ENCODE data around the gene CYB5R3. TPM values are rescaled to one million over a fixed set of nuclear protein-coding genes. Genes with fewer than 3 reads are reported as not detected.

Gene CYB5R3
- total RNA-seq, 1 experiment from 2014 or later: 106 TPM

DNA sequence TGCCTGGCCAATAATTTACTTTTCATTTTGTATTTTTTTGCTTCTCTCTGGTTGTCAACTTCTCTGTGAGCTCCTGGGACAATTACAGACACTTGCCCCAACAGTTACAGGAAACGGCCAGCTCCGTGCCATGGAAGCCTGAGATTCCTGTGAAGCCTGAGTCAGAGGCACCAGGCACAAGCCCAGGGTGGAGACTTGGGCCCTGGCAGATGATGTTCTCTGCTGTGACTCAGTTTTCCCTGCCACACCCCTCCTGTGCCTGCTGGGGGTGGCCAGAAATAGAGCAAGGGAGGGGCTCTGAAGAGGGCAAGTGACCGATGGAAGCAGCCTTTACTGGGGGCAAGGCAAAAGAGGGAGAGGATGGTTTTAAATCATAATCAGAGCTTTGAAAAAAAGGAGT is 13.7 kb downstream of the CYB5R3 start:
- peak overlapping the region; percentile 48 for H3K4me2 ChIP-seq
- H3K4me1 ChIP-seq (replicated peaks; ENCODE audit: insufficient read depth): peaks cover 19% of the 10 kb centered on the region
- no peak overlapping the region for H2AFZ ChIP-seq
- H3K9me2 ChIP-seq (ENCODE audit: insufficient read depth): no peaks in the 10 kb centered on the region
- H4K20me1 ChIP-seq (ENCODE audit: insufficient read depth): peaks cover 16% of the 10 kb centered on the region; the same call in 1 of the 2 replicates
- no peaks in the 10 kb centered on the region for H3K27me3 ChIP-seq (ENCODE audit: insufficient read depth, low read depth)
- H3K9me3 ChIP-seq (ENCODE audit: insufficient read depth, low read depth): no peaks in the 10 kb centered on the region
- H3K27ac ChIP-seq: peak overlapping the region; percentile 90
- intact Hi-C loops (cut with micrococcal nuclease; ENCODE audit: unreplicated experiment): loop anchor here (2.0 kb wide), 1 partner anchor 21 kb away; the partner anchor contains the start of gene POLDIP3
- no peak overlapping the region for H3K4me3 ChIP-seq
- no peaks in the 10 kb centered on the region for H3K79me2 ChIP-seq (ENCODE audit: low read depth)
- peaks cover 30% of the 10 kb centered on the region; the same call in 1 of the 2 replicates for H3F3A ChIP-seq (ENCODE audit: insufficient read depth, low read depth)
- CTCF ChIA-PET: interaction anchor here (0.6 kb wide), 1 partner anchor 97 kb away, joined by 3 read pairs; no protein-coding TSS in a partner anchor
- peak; percentile 82 to 85 for DNase-seq
- POLR2A ChIA-PET (ENCODE audit: unreplicated experiment): interaction anchor here (0.6 to 1.0 kb wide), 4 partner anchors 18 to 91 kb away, joined by 5 to 9 read pairs (median 6); partner anchors contain the start of gene POLDIP3
- BruUV-seq (replicated peaks): TSS peak; percentile 95
- TF ChIP-seq EZH2 (IDR thresholded peaks at IDR 0.05; ENCODE audit: low read depth): no peak
- TF ChIP-seq CTCF (conservative IDR thresholded peaks at IDR 0.05): no peak
- H3K36me3 ChIP-seq (ENCODE audit: low read depth): 0 out of 2 replicates have a peak, but pooled peaks cover 4% of the 10 kb centered on the region

- H4K20me1 ChIP-seq (ENCODE audit: insufficient read depth): peaks cover 16% of the 10 kb centered on the region; the same call in 1 of the 2 replicates
- CTCF ChIA-PET: interaction anchor here (0.7 kb wide), 1 partner anchor 1465 kb away, joined by 13 read pairs; no protein-coding TSS in a partner anchor
- no peak overlapping the region for H3K27ac ChIP-seq
- no peaks in the 10 kb centered on the region for H3K27me3 ChIP-seq (ENCODE audit: insufficient read depth, low read depth)
- peaks cover 30% of the 10 kb centered on the region; the same call in 1 of the 2 replicates for H3F3A ChIP-seq (ENCODE audit: insufficient read depth, low read depth)
- H3K9me2 ChIP-seq (ENCODE audit: insufficient read depth): no peaks in the 10 kb centered on the region
- no peak overlapping the region for H3K4me2 ChIP-seq
- no peaks in the 10 kb centered on the region for H3K79me2 ChIP-seq (ENCODE audit: low read depth)
- no peak for TF ChIP-seq EZH2 (IDR thresholded peaks at IDR 0.05; ENCODE audit: low read depth)
- TF ChIP-seq CTCF (conservative IDR thresholded peaks at IDR 0.05): no peak
- H3K9me3 ChIP-seq (ENCODE audit: insufficient read depth, low read depth): no peaks in the 10 kb centered on the region
- 0 out of 2 replicates have a peak, but pooled peaks cover 4% of the 10 kb centered on the region for H3K36me3 ChIP-seq (ENCODE audit: low read depth)
- POLR2A ChIA-PET (ENCODE audit: unreplicated experiment): no interaction called here
- H3K4me3 ChIP-seq: no peak overlapping the region
- intact Hi-C loops (cut with micrococcal nuclease; ENCODE audit: unreplicated experiment): no loop called here
- no peak overlapping the region for H2AFZ ChIP-seq
- no peak for DNase-seq
- peaks cover 19% of the 10 kb centered on the region for H3K4me1 ChIP-seq (replicated peaks; ENCODE audit: insufficient read depth)
- BruUV-seq (replicated peaks): no TSS peak
Observed at GRCh38 chr22:42633013-42633412, 16.2 kb downstream of the CYB5R3 start.

DNA sequence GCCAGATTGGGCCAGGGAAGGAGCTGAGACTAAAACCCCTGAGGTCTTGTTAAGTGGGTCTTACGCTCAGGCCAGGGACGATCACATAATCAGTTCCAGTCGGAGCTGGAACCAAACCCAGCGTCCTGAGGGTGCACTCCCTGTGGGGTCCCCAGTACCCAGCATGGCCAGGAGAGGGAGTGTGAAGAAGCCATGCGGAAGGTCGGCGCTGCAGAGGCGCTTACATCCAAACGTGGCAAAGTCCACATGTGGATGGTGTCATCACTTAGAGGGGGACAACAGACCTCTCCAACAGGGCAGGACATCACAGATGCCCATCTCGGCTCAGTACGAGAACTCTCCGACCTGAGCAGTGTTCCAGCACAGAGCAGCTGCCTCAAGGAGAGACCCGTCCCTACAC is 17.1 kb downstream of the CYB5R3 start:
- TF ChIP-seq CTCF (conservative IDR thresholded peaks at IDR 0.05) (peak; percentile 33; the same call in 1 of the 2 replicates), EZH2 (IDR thresholded peaks at IDR 0.05; ENCODE audit: low read depth) (no peak)
- Histone ChIP-seq H3K9me3 (ENCODE audit: insufficient read depth, low read depth) (no peaks in the 10 kb centered on the region), H2AFZ (no peak overlapping the region), H3K79me2 (ENCODE audit: low read depth) (no peaks in the 10 kb centered on the region), H3K4me2 (no peak overlapping the region), H3K9me2 (ENCODE audit: insufficient read depth) (no peaks in the 10 kb centered on the region), H3K4me3 (no peak overlapping the region), H3K4me1 (replicated peaks; ENCODE audit: insufficient read depth) (peaks cover 19% of the 10 kb centered on the region), H3K27me3 (ENCODE audit: insufficient read depth, low read depth) (no peaks in the 10 kb centered on the region), H3F3A (ENCODE audit: insufficient read depth, low read depth) (peaks cover 25% of the 10 kb centered on the region; the same call in 1 of the 2 replicates), H4K20me1 (ENCODE audit: insufficient read depth) (peaks cover 16% of the 10 kb centered on the region; the same call in 1 of the 2 replicates), H3K36me3 (ENCODE audit: low read depth) (0 out of 2 replicates have a peak, but pooled peaks cover 4% of the 10 kb centered on the region), H3K27ac (no peak overlapping the region)
- ChIA-PET POLR2A (ENCODE audit: unreplicated experiment) (no interaction called here), CTCF (no interaction called here)
- intact Hi-C loops (cut with micrococcal nuclease; ENCODE audit: unreplicated experiment): no loop called here
- no TSS peak for BruUV-seq (replicated peaks)
- no peak for DNase-seq

All from PC-9 (cell line).